Inflammatory macrophage (primary cell): ENCODE results near the gene RNF41.

ENCODE experiments used
- DNase-seq, 2 donors: peaks; one replicate each; pipeline ENCODE4 v3.0.0-alpha.2; 2020 to 2022

The RNF41 gene

DNA sequence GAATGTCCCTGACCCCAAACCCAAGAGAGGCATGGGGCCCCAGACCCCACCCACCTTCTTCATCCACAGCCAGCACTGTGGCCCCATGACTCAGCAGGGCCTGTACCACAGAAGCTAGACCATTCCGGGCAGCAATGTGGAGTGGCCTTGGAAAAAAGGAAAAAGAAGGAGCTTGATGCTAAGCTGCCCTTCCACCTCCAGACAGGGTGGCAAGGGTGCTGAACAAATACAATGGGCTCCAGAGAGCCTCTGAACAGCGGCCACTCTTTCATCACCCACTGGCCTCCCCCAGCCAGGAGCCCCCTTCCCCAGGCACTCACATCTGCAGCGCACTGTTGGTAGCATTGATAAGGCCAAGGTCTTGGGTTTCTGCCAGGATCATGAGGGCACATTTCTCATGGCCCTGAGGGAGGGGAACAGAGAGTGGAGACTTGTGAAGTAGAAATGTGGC lies 22.0 kb upstream of the RNF41 start:
- DNase-seq = no peak

DNA sequence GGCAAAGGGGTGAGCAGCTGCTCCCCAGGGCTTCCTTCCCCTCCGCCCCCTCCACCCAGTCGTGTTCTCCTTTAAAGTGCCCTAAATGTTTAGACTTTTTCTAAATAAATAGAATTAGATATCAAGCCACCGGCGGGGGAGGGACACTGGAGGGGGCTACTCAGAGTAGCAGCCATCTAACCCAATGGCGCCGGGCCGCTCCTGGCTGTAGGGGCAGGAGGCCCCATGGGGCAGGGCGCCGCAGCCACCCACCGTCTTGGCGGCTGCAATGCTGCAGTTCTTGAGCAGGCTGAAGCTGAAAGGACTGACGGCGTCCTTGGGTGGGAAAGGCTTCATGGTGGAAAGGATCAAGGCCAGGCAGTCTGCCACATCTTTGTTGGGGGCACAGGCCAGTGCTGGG lies 21.3 kb upstream of the RNF41 start:
- DNase-seq = no peak

- DNase-seq = no peak
Measured at GRCh38 chr12:56241424-56242303, 19.9 kb upstream of the RNF41 start.

- DNase-seq = no peak
Measured at GRCh38 chr12:56237552-56237951, 15.8 kb upstream of the RNF41 start.

DNA sequence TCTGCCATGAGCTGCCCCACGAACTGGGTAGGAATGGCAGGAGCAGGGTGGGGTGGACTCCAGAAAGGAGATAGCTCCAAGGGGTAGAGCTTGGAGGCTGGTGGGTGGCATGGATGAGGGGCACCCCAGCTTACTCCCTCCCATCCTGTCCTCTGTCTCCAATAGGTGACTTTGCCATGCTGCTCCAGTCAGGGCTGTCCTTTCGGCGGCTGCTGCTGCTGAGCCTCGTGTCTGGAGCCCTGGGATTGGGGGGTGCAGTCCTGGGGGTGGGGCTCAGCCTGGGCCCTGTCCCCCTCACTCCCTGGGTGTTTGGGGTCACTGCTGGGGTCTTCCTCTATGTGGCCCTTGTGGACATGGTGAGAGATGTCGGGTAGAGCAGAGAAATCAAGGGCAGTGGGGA lies 15.3 kb upstream of the RNF41 start:
- no peak for DNase-seq

- DNase-seq = no peak
Measured at GRCh38 chr12:56236091-56236490, 14.4 kb upstream of the RNF41 start.

- no peak for DNase-seq
Measured at GRCh38 chr12:56234746-56235436, 13.2 kb upstream of the RNF41 start.

DNA sequence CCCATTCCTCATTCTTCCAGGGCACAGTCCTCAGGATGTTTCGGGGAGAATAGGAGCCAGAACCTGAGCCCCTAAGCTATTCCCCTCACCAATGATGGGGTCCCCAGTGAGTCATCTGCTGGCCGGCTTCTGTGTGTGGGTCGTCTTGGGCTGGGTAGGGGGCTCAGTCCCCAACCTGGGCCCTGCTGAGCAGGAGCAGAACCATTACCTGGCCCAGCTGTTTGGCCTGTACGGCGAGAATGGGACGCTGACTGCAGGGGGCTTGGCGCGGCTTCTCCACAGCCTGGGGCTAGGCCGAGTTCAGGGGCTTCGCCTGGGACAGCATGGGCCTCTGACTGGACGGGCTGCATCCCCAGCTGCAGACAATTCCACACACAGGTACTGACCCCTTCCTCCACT lies 9.5 kb upstream of the RNF41 start:
- no peak for DNase-seq

DNA sequence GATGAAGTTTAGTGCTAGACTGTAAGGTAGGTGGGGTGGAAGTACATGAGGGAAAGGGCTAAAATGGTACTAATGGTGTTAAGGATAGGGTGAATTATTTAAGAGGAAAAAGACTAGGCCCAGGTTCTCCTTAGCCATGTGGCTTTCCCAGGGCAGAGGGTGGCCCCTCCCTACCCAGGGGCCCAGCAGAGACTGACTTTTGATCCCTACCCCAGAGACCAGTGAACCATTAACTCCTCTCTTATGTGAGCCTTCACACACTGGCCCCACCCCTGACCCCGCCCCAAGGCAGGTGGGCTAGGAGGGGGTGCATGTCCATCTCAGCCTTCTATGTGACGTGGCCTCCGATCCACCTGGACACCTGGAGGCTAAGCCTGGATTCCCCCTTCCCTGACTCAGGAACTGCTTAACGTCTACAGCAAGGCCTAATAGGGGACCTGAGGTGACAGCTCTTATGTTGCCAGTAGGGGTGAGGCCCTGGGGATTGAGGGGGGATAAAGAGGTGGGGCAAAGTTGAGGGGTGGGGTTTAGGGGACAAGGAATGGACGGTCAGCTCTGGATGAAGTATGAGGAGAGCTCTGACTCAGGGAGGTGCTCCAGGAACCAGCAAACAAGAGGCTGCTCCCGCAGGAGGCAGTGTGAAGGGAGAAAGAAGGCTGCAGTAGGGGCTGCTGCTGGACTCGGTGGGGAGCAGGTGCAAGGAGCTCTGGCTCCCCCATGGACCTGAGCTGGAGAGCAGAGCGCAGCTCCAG lies 8.9 kb upstream of the RNF41 start:
- DNase-seq = no peak

DNA sequence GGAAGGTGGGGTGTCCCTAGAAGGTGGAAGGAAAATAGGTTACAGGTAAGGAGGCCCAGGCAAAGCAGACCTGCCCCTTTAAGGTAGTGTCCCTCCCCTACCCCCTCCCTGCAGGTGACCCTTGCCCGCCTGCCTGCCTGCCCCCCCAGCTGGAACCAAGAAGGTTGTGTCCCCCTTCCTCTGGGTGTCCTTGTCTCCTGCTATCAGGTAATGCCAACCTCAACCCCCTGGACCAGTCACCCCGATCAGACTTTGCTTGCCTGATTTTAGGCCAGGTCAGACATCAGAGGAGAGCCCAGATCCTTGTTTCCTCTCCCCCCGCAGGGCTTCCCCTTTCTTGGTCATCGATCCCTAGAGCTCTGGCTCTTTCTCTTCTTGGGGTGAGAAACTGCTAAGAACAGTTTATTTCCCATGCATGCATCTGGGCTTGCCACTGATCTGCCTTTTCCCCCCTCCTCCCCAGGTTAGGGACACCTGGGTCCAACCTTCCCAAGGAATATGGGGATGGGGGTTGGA lies 8.3 kb upstream of the RNF41 start, which contains the start of gene SLC39A5:
SLC39A5 (plus strand) TSS at position 136 of the 516 bp plus-strand sequence. CDS start 1,224 bp downstream, outside the sequence.
- DNase-seq = no peak

DNA sequence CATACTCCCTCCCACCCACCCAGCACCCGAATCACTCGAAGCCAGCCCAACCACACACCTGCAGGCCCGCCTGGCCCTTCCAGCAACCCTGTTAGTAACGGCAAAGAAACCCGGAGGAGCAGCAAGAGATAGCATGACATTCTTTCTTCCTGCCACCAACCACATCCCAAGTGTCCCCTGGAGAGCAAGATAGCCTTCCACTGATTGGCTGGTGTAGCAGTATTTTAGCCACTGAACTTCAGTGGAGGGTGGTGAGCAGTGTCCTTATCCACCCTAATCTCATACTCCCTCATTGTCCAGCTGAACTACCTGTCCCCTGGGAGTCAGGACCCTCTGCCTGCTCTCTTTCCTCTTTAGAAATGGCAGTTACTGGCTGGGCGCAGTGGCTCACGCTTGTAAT lies 7.4 kb upstream of the RNF41 start:
- no peak for DNase-seq

DNA sequence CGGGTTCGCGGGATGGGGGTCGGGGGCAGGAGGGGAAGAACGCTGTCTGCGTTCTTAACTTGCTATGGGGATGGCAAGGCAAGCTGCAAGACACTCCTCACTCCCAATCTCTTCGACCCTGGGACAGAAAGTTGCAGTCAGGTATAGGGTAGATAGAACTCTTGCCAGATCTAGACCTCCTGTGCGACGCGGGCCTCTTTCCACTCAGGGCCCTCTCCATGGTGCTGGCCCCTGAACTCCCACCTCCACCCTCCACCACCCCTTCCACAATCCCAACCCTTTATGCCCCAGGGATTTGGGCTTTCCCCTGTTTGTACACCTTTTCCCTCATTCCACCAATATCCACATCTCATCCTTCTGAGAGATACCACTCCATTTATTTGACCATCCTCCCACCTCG lies 3.2 kb upstream of the RNF41 start:
- DNase-seq = no peak

DNA sequence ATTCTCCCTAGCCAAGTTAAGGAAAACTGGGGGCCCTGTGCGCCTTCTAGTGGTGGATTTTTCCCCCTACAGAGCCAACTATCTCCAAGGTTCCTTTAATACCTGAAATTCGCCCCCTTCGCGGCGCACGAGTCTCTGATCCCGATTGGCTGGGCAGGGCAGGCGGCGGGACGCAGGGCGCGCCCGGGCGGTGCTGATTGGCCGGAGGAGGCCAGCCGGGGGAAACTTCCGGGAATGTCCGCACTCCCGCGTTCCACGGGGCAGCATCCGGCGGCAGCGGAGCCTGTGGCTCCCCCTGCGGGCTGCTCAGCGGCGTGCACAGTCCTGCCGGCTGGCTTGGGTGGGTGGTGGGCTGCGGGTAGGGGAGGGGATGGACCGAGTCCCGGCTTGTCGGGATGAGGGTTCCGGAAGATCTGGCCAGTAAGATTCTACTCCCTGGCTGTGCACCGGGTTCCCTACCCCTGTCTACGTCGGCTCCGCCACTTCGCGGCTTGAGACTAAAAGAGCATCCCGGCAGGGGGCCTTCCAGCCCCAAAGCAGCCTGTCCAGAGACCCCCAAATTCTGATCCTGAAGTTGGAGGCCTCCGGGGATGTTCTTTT lies 2.5 kb upstream of the RNF41 start, which contains the start of gene NABP2:
NABP2 (plus strand) TSS at position 241 of the 600 bp plus-strand sequence. CDS start 515 bp downstream, outside the sequence.
- DNase-seq = peak; percentile 97

- no peak for DNase-seq
Measured at GRCh38 chr12:56223571-56224101, 1.9 kb upstream of the RNF41 start.

- DNase-seq = peak; percentile 24 to 61
Measured at GRCh38 chr12:56222531-56222895, 791 bp upstream of the RNF41 start.

GRCh38 chr12:56221232-56221756 lies 428 bp downstream of the RNF41 start:
- no peak for DNase-seq

GRCh38 chr12:56220611-56221231 lies 1.0 kb downstream of the RNF41 start:
- peak; percentile 75 to 86 for DNase-seq

- no peak for DNase-seq
Measured at GRCh38 chr12:56219840-56220239, 1.9 kb downstream of the RNF41 start.

GRCh38 chr12:56216461-56216860 lies 5.3 kb downstream of the RNF41 start:
- DNase-seq = no peak

DNA sequence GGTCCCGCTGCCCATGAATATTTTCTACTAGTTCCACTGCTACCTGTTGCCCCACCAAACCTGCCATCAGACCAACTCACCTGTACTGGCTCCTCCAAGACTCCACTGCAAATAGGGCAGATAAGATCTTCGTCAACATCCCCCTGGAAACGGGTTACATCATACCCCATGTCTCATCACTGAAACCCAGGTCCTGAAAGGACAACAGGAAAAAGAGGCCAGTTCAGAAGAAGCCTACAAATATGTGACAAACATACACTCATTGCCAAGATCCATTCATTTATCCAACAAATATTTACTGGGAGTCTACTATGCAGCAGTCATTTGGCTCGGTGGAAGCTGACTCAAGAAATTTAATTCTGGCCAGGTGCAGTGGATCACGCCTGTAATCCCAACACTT lies 7.8 kb downstream of the RNF41 start:
- no peak for DNase-seq

DNA sequence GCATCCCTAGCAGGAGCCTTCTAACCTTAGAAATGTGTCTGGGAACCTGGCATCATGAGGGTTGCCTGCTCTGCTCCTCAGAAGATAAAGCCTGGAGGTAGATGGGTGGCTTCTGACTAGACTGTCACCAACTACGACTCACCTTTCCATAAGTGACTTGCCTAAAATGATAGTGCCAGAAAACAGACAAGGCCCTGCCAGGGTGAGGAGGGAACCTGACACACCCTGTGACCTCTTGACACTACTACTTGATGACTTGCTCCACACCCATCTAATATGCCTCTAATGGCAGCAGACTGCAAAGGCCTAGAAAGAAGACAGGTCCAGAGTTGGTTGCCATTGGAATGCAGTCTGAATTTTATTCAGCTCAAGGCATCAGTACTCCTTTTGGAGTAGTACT lies 9.4 kb downstream of the RNF41 start:
- DNase-seq = no peak
